Suprapubic skin (tissue), 4 donors: ENCODE measurements around the gene AIM2.

Source experiments
- EP300 ChIP-seq: sonication (generic); formaldehyde crosslinking; IDR thresholded peaks from one replicate; pipeline ENCODE4 v1.6.1; 2017; ENCODE audit warnings: antibody characterized with exemption
- POLR2A ChIP-seq, 2 donors: fragments of 450-650 bp; IDR thresholded peaks; one replicate each; pipeline ENCODE4 v1.6.1; 2017; ENCODE audit warnings: antibody characterized with exemption in 2 of 2, mild to moderate bottlenecking in 2 of 2, moderate library complexity in 2 of 2
- POLR2AphosphoS5 ChIP-seq, 3 donors: sonication (generic); formaldehyde crosslinking; IDR thresholded peaks; one replicate each; pipeline ENCODE4 v1.6.1; 2017; ENCODE audit warnings: antibody characterized with exemption in 3 of 3
- TF ChIP-seq, protein P1 (sequence below), 2 donors: fragments of 200-600 bp in 1 of 2; fragments of 450-650 bp in 1 of 2; sonication (generic) in 1 of 2; IDR thresholded peaks; one replicate each; pipeline ENCODE4 v1.5.1; 2016 to 2019; ENCODE audit warnings: antibody characterized with exemption in 2 of 2, mild to moderate bottlenecking in 1 of 2, moderate library complexity in 1 of 2

DNA sequence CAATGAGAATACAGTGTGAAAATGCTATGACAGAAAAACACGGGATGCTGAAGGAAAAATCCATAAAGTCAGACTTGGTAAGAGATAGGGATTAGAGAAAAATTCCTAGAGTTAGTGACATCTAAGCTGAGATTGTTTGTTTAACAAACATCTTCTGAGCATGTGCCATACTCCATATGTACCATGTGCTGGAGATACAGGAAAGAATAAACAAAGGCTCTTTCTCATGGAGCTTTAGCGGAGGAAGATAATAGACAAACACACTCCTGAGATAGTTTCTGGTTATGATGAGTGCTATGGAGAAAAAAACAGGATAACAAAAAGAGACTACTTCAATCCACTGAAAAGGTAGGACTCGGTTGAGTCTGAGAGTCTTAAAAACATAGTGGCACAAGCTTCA, 22.0 kb upstream of the AIM2 start:
- TF ChIP-seq POLR2A (IDR thresholded peaks at IDR 0.05) (no peak), POLR2AphosphoS5 (IDR thresholded peaks at IDR 0.05) (no peak), EP300 (no peak)
- TF ChIP-seq, protein P1, sequence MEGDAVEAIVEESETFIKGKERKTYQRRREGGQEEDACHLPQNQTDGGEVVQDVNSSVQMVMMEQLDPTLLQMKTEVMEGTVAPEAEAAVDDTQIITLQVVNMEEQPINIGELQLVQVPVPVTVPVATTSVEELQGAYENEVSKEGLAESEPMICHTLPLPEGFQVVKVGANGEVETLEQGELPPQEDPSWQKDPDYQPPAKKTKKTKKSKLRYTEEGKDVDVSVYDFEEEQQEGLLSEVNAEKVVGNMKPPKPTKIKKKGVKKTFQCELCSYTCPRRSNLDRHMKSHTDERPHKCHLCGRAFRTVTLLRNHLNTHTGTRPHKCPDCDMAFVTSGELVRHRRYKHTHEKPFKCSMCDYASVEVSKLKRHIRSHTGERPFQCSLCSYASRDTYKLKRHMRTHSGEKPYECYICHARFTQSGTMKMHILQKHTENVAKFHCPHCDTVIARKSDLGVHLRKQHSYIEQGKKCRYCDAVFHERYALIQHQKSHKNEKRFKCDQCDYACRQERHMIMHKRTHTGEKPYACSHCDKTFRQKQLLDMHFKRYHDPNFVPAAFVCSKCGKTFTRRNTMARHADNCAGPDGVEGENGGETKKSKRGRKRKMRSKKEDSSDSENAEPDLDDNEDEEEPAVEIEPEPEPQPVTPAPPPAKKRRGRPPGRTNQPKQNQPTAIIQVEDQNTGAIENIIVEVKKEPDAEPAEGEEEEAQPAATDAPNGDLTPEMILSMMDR (IDR thresholded peaks at IDR 0.05) = no peak
